ENCODE results near the gene MB21D2.

MB21D2 gene

DNA sequence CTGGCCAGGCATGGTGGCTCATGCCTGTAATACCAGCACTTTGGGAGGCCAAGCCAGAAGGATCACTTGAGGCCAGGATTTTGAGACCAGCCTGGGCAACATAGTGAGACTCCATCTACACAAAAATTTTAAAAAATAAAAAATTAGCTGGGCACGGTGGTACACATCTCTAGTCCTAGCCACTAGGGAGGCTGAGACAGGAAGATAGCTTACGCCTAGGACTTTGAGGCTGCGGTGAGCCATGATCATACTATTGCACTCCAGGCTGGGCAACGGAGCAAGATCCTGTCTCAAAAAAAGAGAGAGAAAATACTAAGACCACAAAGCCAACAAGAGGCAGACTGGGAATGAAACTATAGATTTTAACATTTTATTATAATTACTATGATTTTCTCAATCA is 4.1 kb downstream of the MB21D2 start:
- Histone ChIP-seq H3K4me2 (ENCODE audit: low read depth, low read length, poor library complexity, severe bottlenecking) (no peak overlapping the region), H3K79me2 (ENCODE audit: insufficient read depth, low read length) (peaks cover 26% of the 10 kb centered on the region; the same call in 1 of the 2 replicates), H3K9me2 (replicated peaks; ENCODE audit: low read depth, low read length) (no peaks in the 10 kb centered on the region), H3K4me1 (ENCODE audit: insufficient read depth, low read length, poor library complexity, severe bottlenecking) (peaks cover 27% of the 10 kb centered on the region), H3K36me3 (ENCODE audit: insufficient read depth, low read length) (no peaks in the 10 kb centered on the region), H2AFZ (ENCODE audit: low read length) (no peak overlapping the region), H3K9ac (ENCODE audit: low read depth, low read length, poor library complexity, severe bottlenecking) (no peak overlapping the region), H3F3A (ENCODE audit: low read depth) (no peaks in the 10 kb centered on the region), H4K20me1 (ENCODE audit: insufficient read depth, low read length, poor library complexity, severe bottlenecking) (peaks cover 4% of the 10 kb centered on the region), H3K9me3 (ENCODE audit: insufficient read depth, low read depth, low read length) (no peaks in the 10 kb centered on the region), H3K27me3 (ENCODE audit: insufficient read depth, low read length, poor library complexity, severe bottlenecking) (no peaks in the 10 kb centered on the region), H3K4me3 (ENCODE audit: low read length, poor library complexity, severe bottlenecking) (no peak overlapping the region)
- TF ChIP-seq, protein P1, sequence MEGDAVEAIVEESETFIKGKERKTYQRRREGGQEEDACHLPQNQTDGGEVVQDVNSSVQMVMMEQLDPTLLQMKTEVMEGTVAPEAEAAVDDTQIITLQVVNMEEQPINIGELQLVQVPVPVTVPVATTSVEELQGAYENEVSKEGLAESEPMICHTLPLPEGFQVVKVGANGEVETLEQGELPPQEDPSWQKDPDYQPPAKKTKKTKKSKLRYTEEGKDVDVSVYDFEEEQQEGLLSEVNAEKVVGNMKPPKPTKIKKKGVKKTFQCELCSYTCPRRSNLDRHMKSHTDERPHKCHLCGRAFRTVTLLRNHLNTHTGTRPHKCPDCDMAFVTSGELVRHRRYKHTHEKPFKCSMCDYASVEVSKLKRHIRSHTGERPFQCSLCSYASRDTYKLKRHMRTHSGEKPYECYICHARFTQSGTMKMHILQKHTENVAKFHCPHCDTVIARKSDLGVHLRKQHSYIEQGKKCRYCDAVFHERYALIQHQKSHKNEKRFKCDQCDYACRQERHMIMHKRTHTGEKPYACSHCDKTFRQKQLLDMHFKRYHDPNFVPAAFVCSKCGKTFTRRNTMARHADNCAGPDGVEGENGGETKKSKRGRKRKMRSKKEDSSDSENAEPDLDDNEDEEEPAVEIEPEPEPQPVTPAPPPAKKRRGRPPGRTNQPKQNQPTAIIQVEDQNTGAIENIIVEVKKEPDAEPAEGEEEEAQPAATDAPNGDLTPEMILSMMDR (conservative IDR thresholded peaks at IDR 0.05; ENCODE audit: low read length) = no peak
- TF ChIP-seq EZH2phosphoT487 (IDR thresholded peaks at IDR 0.05; ENCODE audit: borderline replicate concordance) = no peak

GRCh38 chr3:192911293-192911692 is 6.4 kb downstream of the MB21D2 start:
- TF ChIP-seq, protein P1 (conservative IDR thresholded peaks at IDR 0.05; ENCODE audit: low read length) = no peak
- no peak for TF ChIP-seq EZH2phosphoT487 (IDR thresholded peaks at IDR 0.05; ENCODE audit: borderline replicate concordance)
- Histone ChIP-seq H3K9ac (ENCODE audit: low read depth, low read length, poor library complexity, severe bottlenecking) (no peak overlapping the region), H3K9me2 (replicated peaks; ENCODE audit: low read depth, low read length) (no peaks in the 10 kb centered on the region), H3K36me3 (ENCODE audit: insufficient read depth, low read length) (no peaks in the 10 kb centered on the region), H3K4me3 (ENCODE audit: low read length, poor library complexity, severe bottlenecking) (no peak overlapping the region), H4K20me1 (ENCODE audit: insufficient read depth, low read length, poor library complexity, severe bottlenecking) (peaks cover under 1% of the 10 kb centered on the region), H3K4me2 (ENCODE audit: low read depth, low read length, poor library complexity, severe bottlenecking) (no peak overlapping the region), H3K79me2 (ENCODE audit: insufficient read depth, low read length) (peaks cover 17% of the 10 kb centered on the region; the same call in 1 of the 2 replicates), H3F3A (ENCODE audit: low read depth) (no peaks in the 10 kb centered on the region), H3K27me3 (ENCODE audit: insufficient read depth, low read length, poor library complexity, severe bottlenecking) (no peaks in the 10 kb centered on the region), H3K9me3 (ENCODE audit: insufficient read depth, low read depth, low read length) (no peaks in the 10 kb centered on the region), H2AFZ (ENCODE audit: low read length) (no peak overlapping the region), H3K4me1 (ENCODE audit: insufficient read depth, low read length, poor library complexity, severe bottlenecking) (peaks cover 17% of the 10 kb centered on the region)

DNA sequence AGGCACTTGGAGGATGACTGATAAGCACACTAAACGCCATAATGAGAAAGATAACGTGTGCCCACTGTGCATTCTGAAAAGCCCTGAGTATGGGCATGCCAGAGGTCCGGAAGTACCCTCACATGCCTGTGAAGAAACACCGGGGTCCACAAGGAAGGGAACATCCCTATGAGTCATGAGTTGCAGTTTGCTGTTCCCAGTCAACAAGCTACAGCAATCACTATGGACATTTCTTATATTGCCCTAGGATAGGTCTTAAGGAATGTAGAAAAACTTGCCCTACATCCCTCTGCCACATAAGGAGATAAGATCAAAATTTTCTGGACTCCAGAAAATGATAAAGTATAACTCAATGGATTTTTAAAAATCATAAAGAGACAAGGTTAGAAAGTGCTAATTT is 9.9 kb downstream of the MB21D2 start:
- 0 out of 2 replicates have a peak, but pooled peaks cover 3% of the 10 kb centered on the region for H3K79me2 ChIP-seq (ENCODE audit: insufficient read depth, low read length)
- no peak overlapping the region for H3K4me3 ChIP-seq (ENCODE audit: low read length, poor library complexity, severe bottlenecking)
- no peak overlapping the region for H2AFZ ChIP-seq (ENCODE audit: low read length)
- H3K4me2 ChIP-seq (ENCODE audit: low read depth, low read length, poor library complexity, severe bottlenecking) = no peak overlapping the region
- no peak for TF ChIP-seq EZH2phosphoT487 (IDR thresholded peaks at IDR 0.05; ENCODE audit: borderline replicate concordance)
- TF ChIP-seq, protein P1 (conservative IDR thresholded peaks at IDR 0.05; ENCODE audit: low read length) = no peak
- H3K9me2 ChIP-seq (replicated peaks; ENCODE audit: low read depth, low read length) = no peaks in the 10 kb centered on the region
- peaks cover 5% of the 10 kb centered on the region; the same call in 1 of the 2 replicates for H3K9me3 ChIP-seq (ENCODE audit: insufficient read depth, low read depth, low read length)
- H3F3A ChIP-seq (ENCODE audit: low read depth) = no peaks in the 10 kb centered on the region
- H3K36me3 ChIP-seq (ENCODE audit: insufficient read depth, low read length) = no peaks in the 10 kb centered on the region
- H4K20me1 ChIP-seq (ENCODE audit: insufficient read depth, low read length, poor library complexity, severe bottlenecking) = no peaks in the 10 kb centered on the region
- H3K27me3 ChIP-seq (ENCODE audit: insufficient read depth, low read length, poor library complexity, severe bottlenecking) = no peaks in the 10 kb centered on the region
- no peak overlapping the region for H3K9ac ChIP-seq (ENCODE audit: low read depth, low read length, poor library complexity, severe bottlenecking)
- H3K4me1 ChIP-seq (ENCODE audit: insufficient read depth, low read length, poor library complexity, severe bottlenecking) = no peaks in the 10 kb centered on the region

All from Loucy (cell line).